ENCODE results near the gene INPP5D.

- TF ChIP-seq, protein P1, sequence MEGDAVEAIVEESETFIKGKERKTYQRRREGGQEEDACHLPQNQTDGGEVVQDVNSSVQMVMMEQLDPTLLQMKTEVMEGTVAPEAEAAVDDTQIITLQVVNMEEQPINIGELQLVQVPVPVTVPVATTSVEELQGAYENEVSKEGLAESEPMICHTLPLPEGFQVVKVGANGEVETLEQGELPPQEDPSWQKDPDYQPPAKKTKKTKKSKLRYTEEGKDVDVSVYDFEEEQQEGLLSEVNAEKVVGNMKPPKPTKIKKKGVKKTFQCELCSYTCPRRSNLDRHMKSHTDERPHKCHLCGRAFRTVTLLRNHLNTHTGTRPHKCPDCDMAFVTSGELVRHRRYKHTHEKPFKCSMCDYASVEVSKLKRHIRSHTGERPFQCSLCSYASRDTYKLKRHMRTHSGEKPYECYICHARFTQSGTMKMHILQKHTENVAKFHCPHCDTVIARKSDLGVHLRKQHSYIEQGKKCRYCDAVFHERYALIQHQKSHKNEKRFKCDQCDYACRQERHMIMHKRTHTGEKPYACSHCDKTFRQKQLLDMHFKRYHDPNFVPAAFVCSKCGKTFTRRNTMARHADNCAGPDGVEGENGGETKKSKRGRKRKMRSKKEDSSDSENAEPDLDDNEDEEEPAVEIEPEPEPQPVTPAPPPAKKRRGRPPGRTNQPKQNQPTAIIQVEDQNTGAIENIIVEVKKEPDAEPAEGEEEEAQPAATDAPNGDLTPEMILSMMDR (IDR thresholded peaks at IDR 0.05; ENCODE audit: low read length) = no peak
- no peak for TF ChIP-seq EZH2 (IDR thresholded peaks at IDR 0.05; ENCODE audit: borderline replicate concordance, low read length)
Measured at GRCh38 chr2:233189025-233189424, 128.9 kb downstream of the INPP5D start.

Measured in OCI-LY1 (cell line).